ENCODE results near the gene GSTO2.

The GSTO2 gene

DNA sequence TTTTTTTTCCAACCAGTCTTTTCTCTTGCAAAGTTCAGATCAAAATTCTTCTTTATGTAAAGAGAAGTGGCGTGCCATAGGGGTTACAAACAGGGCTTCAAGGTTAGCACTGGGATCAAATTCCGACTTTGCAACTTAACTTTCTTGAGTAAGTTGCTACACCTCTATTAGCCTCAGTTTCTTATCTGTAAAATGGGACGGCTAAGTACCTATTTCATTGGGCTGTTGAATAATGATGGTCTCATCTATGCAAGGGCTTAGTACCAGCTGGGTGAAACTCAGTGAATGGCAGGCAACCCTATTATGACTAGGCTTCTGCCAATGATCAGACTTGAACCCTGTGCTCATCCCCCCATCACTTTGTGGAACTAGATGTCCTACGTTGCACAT lies 35.4 kb downstream of the GSTO2 start:
- DNase-seq (ENCODE audit: low read depth): no peak
- TF ChIP-seq, protein P1, sequence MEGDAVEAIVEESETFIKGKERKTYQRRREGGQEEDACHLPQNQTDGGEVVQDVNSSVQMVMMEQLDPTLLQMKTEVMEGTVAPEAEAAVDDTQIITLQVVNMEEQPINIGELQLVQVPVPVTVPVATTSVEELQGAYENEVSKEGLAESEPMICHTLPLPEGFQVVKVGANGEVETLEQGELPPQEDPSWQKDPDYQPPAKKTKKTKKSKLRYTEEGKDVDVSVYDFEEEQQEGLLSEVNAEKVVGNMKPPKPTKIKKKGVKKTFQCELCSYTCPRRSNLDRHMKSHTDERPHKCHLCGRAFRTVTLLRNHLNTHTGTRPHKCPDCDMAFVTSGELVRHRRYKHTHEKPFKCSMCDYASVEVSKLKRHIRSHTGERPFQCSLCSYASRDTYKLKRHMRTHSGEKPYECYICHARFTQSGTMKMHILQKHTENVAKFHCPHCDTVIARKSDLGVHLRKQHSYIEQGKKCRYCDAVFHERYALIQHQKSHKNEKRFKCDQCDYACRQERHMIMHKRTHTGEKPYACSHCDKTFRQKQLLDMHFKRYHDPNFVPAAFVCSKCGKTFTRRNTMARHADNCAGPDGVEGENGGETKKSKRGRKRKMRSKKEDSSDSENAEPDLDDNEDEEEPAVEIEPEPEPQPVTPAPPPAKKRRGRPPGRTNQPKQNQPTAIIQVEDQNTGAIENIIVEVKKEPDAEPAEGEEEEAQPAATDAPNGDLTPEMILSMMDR (conservative IDR thresholded peaks at IDR 0.05; ENCODE audit: control insufficient read depth, insufficient read depth, low read depth, low read length): no peak
- H3K4me3 ChIP-seq (ENCODE audit: control insufficient read depth, low read depth, low read length): no peak overlapping the region

- peak; percentile 10 for DNase-seq (ENCODE audit: low read depth)
- no peak overlapping the region for H3K4me3 ChIP-seq (ENCODE audit: control insufficient read depth, low read depth, low read length)
- TF ChIP-seq, protein P1 (conservative IDR thresholded peaks at IDR 0.05; ENCODE audit: control insufficient read depth, insufficient read depth, low read depth, low read length): no peak
Measured at GRCh38 chr10:104304927-104305326, 35.9 kb downstream of the GSTO2 start.

DNA sequence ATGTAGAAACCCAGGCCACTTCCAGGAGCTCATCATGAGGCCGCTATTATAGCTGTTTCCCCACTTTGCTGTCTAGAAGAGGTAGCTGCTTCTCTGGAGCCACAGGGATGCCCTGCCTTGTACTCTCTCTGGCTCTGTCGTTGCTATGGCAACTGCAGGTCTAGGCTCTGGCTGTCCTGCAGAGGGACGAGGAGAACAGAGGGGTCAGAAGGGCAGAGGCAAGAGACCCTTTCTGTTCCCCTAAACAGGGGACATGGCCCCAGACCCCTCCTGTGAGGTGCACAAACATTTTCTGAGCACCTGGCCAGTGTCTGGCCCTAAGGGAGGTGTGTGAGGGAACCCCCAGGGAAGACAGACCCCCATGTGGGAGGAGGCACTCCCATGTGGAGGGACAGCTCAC lies 37.9 kb downstream of the GSTO2 start:
- DNase-seq (ENCODE audit: low read depth): peak; percentile 28
- TF ChIP-seq, protein P1 (conservative IDR thresholded peaks at IDR 0.05; ENCODE audit: control insufficient read depth, insufficient read depth, low read depth, low read length): no peak
- H3K4me3 ChIP-seq (ENCODE audit: control insufficient read depth, low read depth, low read length): no peak overlapping the region

GRCh38 chr10:104307576-104308438 lies 38.8 kb downstream of the GSTO2 start:
- TF ChIP-seq, protein P1 (conservative IDR thresholded peaks at IDR 0.05; ENCODE audit: control insufficient read depth, insufficient read depth, low read depth, low read length): no peak
- DNase-seq (ENCODE audit: low read depth): peak; percentile 83
- H3K4me3 ChIP-seq (ENCODE audit: control insufficient read depth, low read depth, low read length): no peak overlapping the region

DNA sequence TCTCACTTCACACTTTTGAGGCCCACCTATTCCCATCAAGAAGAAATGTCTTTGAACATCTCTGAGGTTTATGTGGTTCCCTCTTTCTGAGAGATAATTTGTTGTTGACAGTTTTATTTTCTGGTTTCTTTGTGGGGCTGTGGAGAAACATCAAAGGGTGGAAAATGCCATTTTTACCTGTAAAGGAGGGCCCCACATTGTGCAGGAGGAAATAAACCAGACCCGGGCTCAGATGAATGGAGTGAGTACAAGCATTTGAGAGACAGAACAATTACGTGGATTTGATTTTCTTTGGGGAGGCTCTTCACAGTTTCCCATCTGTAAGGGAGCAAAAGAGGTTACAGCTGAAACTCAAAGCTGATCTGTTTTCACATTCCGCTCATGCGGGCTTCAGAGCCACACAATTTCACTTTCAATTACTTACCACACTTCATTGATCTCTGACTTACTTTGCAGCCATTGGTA lies 39.5 kb downstream of the GSTO2 start:
- TF ChIP-seq, protein P1 (conservative IDR thresholded peaks at IDR 0.05; ENCODE audit: control insufficient read depth, insufficient read depth, low read depth, low read length): no peak
- peak; percentile 20 for DNase-seq (ENCODE audit: low read depth)
- no peak overlapping the region for H3K4me3 ChIP-seq (ENCODE audit: control insufficient read depth, low read depth, low read length)

- H3K4me3 ChIP-seq (ENCODE audit: control insufficient read depth, low read depth, low read length): no peak overlapping the region
- DNase-seq (ENCODE audit: low read depth): peak; percentile 97
- TF ChIP-seq, protein P1 (conservative IDR thresholded peaks at IDR 0.05; ENCODE audit: control insufficient read depth, insufficient read depth, low read depth, low read length): no peak
Measured at GRCh38 chr10:104309980-104310978, 41.3 kb downstream of the GSTO2 start.
